MV-4-11 (cell line): ENCODE results near the gene DLX3.

Experiments
- DNase-seq: peaks from one replicate; lab custom pipeline; 2025; lab: John Stamatoyannopoulos, UW

Gene DLX3

DNA sequence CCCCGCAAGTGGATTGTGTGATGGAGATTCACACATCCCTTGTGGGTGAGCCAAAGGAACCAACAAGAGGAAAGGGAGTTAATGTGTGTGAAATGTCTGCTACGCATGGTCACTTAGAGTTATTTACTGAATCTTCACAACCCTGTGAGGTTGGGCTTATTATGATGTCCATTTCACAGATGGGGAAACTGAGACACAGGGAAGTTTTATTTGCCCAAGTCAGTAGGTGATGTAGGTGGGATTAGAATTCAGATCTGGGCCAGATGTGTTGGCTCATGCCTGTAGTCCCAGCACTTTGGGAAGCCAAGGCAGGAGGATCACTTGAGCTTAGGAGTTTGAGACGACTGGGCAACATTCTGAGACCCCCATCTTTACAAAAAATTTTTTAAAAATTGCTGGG is 37.7 kb downstream of the DLX3 start:
- no peak for DNase-seq

DNA sequence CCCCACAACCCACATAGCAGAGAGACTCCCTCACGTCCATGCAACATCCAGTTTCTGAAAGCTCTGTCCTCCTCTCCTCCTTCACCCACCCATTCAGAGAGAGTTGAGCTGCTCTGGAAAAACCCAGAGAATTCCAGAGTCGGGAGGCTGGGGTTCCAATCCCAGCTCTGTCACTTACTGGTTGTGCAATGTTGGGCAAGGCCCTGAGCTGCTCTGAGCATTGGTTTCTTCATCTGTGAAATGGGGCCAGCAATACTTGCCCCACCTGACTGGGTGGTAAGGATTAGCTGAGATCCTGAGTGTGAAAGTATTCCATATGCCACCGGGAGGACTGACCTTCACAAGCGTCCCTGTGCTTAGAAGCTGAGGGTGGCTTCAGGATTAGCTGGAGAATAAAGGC is 38.2 kb downstream of the DLX3 start:
- no peak for DNase-seq

DNA sequence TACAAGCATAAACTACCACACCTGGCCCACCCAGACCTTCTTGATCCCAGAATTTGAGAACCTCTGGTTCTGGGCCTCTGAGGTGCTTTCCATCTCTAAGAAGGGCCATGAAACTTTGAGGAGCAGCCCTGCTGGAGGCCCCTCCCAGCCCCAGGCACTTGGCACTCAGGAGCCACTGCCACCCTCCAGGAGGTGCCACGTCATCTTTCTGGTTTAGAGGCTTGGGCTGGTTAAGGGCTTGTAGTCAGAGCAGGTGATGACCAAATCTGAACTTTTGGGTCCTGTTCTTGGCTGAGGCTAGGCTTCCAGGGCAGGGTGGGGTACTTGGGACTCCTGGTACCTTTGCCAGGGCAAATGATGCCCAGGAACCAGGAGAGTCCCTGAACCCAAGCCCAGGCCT is 39.9 kb downstream of the DLX3 start:
- no peak for DNase-seq

DNA sequence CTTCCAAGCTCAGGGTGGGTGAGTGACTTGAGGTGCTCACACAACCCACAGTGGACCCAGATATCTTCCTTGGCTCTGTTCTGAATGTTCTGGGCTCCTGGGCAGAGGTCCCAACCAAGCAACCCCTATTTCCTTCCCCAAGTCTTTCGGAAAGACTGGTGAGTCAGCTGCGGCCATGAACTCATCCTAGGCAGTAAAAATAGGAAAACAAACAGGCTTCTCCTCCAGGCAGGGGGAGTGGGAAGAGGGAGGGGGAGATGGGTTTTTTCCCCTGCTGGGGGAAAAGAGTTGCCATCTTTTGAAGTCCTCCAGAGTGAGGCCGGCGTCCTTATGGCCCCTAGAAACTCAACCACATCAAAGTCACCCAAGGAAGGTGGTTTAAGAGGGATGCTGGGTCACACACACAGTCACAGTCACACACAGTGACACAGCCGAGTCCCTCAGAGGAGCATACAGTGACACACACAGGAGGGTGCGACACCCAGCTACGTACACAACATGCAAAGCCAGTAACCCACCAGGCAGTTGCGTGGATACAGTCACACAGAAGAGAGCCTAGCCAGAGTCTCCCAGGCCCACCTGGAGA is 42.0 kb downstream of the DLX3 start:
- no peak for DNase-seq

DNA sequence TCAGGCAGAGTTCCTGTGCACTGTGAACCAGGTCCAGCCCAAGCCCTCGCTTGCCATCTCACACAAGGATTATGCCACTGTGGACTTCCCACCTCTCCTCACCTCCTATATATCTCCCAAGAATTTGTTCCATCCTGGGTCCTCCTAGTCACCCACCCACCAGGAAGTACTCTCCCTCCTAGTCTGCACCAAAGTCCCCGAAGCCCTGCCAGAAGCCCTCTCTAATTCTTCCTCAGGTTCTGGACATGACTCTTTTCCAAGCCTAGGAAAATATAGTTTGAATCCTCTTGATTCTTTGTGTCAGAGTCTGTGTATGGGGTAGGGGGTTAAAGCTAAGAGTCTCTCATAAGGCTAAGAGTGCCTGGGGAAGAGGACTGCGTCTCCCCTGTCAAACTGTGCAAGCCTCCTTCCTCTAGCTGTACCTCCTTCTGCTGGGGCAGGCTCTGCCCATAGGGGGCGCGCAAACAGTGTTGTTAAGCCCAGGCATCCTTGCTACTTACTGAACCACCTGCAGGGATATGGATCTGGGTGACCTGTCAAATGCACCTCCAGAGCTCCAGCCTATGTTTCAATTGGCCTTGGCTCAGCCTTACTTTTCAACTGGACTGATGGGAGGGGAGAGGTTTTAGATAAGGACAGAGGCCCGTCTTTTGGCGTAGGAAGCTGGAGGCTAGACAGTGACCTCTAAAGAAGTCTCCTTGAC is 42.7 kb downstream of the DLX3 start:
- peak; percentile 54 for DNase-seq

DNA sequence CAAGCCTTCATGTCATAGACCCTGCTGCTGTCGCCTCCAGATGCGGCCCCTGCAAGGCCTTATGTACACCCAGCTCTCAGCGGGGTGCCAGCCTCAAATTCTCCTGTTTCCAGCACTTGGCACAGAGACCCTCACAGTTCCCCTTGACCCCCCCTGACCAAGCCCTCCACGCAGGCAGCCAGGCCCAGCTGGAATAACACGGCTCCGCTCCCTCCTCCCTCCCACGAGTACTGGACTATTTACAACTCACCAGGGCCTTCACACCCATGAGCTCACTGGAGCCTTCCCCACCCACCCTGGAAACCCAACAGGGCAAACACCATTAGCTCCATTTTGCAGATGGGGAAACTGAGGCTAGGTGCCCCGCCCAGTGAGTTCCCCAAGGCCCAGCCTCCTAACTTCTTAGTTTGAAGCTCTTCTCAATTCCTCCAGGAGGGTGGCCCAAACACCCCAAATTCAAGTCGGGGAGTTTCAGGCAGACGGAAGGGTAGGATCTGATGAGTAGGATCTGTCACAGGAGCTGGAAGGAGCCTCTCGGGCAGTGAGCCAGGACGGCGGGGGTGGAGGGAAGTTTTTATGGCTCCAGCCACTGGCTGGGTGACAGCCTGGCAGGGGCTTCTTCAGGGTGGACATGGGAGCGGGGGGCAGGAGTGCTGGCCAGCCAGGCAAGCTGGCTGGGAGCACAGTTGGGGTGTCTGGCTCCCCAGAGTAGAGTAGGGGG is 43.5 kb downstream of the DLX3 start:
- no peak for DNase-seq

DNA sequence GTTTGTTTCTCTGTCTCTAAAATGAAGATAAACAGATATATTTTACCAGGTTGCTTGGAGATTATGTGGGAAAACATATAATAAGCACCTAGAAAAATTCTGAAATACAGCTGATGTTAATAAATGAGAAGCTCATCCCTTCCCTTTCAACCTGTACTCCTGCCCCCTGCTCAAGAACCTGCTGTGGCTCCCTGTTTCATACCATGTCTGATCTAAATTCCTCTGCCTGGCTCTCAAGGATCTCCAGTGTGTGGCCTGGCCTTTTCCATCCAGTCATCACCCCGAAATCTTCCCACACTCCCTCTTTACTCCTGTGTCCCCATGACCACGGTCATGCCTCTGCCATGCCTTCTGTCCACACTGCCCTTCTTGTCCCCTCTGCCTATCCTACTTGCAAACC is 45.4 kb downstream of the DLX3 start:
- no peak for DNase-seq

DNA sequence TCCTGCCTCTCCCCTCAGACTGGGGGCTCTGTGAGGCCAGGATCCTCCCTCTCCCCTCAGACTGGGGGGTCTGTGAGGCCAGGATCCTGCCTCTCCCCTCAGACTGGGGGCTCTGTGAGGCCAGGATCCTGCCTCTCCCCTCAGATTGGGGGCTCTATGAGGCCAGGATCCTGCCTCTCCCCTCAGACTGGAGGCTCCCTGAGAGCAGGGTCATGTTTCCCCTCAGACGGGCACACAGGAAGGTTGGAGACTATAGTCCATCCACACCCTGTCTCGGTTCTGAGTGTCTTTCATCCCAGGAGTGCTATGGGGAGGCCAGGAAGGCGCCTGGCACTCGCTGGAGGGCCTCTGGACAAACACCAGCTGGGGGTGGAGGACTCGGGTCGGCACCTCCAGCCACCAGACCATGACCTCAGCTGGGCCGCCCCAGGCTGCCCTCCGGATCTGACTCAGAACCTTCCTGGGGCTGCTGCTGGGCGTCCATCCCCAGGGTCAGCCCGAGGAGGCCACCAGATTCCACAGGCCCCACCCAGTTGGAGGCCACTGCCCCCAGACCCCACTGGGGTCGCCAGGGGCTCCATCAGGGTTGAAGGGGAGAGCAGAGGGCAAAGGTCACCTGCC is 48.0 kb downstream of the DLX3 start:
- no peak for DNase-seq

DNA sequence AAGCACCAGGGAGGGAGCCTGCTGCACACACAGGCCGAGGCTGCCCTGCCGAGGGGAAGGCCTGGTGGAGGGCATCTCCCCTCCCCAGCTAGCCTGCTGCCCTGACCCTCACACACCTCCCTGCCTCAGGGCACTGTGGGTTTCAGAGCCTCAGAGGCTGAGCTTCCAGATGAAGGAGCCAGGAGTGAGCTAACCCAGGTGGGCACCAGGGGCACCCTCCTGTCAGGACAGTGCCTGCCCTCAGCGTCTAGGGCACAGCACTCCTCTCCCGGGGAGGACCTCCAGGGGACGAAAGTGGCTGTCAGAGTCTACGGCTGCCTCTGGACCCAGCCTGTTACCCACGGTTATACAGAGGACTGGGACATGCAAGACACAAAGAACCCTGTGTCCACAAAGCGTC is 48.8 kb downstream of the DLX3 start:
- no peak for DNase-seq

DNA sequence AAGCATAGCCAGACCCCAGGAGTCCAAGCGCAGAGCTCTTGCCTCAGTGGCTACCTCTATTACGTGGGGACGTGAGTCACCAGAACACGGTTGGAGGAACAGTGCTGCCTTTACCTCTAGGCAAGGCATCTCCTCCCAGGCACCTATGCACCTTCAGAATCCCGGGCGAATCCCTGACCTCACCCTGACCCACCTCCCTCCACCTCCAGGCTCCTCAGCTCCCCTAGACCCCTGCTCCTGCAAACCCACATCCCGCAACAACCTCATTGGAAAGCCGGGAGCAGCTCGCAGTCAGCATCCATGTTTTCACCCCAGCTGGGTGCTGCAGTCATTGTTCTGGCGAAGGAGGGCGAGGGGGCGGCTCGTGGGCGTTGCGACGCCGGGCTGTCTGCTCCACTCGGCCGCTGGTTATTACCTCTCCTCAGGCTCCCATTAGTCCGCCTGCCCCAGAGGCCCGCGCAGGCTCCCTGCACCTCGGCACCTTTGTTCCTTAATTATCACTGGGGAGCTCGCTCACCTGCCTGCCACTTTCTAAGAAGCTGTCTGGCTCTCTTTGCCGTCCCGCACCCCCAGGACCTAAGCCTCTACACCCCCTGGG is 50.7 kb downstream of the DLX3 start:
- DNase-seq, result no peak

DNA sequence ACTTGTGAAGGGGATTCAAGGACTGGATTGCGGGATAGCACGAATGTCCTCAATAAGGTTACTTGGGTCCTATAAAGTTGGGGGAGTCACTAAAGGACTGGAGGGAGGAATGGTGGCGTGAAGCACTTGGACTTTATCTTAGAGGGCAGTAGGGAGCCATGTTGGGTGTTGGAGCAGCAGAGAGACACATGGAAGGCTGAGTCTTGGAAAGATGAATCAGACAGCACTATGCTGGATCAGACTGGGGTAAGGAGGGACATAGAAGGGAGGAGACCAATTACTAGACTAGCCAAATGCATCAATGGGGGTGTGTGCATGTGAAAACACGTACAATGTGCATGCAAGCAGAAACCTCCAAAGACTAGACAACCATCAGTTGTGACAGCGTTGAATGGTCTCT is 52.1 kb downstream of the DLX3 start:
- no peak for DNase-seq

DNA sequence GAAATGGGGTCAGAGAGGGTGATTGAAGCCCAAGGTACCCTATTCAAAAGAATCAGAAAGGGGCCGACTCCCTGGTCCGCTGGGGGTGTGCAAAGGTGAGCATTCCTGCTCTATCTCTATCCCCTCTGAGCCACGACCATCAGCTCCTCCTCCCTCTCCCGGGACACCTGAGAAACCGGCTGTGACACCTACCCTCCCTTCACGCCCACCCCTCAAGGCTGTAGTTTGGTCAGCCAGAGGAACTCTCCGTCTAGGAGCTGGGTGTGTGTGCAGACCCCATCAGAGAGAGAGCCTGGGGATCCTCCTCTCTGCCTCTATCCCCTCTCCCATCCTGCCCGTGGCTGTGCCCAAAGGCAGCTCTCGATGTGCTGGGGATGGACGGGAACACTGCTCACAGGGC is 53.6 kb downstream of the DLX3 start:
- DNase-seq, result no peak
